HG03025 (cell line): ENCODE data around the gene FKBP7.
"Not testable (repeated sequence)": the region's sequence is repeated elsewhere in the genome, so short reads cannot be mapped to it uniquely, and the experiment has no call there.

Experiments
- ATAC-seq: cut with Tn5 transposase; IDR thresholded peaks from one replicate; pipeline ENCODE4 v1.9.1; 2021; ENCODE audit warnings: mild to moderate bottlenecking, moderate library complexity; ENCODE audit not compliant: unreplicated experiment, low FRiP score

FKBP7 gene

DNA sequence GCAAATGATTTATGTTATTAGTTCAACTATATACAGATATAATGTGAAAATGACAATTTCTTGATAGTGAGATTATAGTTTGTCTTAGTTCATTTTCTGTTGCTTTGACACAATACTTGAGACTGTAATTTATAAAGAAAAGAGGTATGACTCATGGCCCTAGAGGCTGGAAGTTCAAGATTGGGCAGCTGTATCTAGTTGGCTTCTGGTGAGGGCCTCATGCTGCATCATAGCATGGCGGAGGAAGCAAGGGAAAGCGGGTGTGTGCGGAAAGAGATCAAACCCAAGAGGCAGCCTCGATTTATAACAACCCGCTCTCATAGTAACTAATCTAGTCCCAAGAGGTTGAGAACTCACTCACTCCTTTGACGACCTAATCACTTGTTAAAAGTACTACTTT lies 13.2 kb upstream of the FKBP7 start:
- ATAC-seq: no peak

GRCh38 chr2:178485356-178485755 lies 7.0 kb upstream of the FKBP7 start:
- no peak for ATAC-seq

DNA sequence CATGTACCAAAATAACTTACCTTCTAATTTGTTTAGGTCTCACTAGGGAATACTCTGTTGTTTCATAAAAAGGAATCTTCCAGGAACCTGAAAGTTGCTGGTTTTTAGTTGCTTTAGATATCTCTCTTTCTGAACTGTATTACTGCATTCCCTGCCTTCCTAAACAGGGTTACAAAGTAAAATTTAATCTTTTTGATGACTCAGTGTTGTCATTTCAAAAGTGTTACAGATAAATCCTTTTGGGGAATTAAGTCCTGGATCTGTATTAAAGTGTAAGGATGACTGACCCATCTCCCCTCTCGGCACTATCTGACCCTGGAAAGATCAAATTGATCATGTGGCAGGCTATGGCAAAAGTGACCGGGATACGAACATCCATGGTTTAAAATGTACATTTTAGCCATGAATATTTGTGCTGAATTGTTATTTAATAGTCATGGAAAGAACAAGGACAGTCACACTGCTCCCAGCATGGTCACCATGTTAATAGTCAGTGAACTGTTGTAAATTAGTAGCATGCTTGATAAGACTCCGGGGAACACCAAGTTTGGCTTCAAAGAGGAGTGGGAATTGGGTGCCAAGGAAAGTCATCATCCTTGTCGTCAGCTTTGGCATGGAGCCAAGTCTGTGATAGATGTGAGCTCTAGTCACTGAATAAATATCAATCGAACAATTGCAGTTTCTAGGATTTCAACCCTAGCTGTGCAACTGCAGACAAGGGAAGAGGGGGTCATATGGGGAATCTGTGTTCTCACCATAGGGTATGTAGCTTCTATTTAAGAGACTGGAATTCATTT lies 6.0 kb upstream of the FKBP7 start:
- no peak for ATAC-seq

DNA sequence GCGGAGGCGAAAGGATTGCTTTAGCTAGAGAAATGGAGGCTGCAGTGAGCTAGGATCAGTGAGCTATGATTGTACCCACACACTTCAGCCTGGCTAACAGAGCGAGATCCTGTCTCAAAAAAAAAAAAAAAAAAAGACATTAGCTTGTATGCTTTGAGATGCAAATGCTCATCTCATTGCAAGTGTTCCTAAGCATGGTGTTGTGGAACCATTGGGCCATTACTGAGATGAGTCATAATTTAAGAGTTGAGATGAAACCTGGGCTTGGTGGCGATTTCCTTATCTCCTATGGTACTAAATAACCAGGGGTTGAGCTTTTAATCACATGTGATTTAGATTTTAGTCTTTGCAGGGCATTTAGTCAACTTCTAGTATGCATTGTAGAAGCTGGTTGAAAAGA lies 4.0 kb upstream of the FKBP7 start:
- peak; percentile 17 for ATAC-seq

- peak; percentile 65 for ATAC-seq
Observed at GRCh38 chr2:178480227-178481181, 2.1 kb upstream of the FKBP7 start, which contains the start of gene PLEKHA3. PLEKHA3 (plus strand) TSS chr2:178480457; CDS start chr2:178480870, 413 bp downstream.

- ATAC-seq: no peak
Observed at GRCh38 chr2:178479758-178480226, 1.4 kb upstream of the FKBP7 start.

DNA sequence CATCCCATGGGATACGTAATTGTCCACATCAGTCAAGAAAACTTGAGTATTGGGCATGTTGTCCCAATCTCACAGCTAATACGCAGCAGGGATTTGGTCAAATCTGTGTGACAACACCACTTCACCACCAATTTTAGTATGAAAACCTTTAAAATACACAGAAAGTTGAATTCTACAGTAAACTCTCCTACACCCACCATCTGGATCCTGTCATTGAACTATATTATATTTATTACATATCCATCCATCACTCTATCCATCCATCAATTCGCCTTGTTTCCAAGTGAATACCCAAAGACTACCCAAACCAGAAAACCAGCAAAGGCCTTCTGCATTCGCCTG lies 846 bp upstream of the FKBP7 start:
- ATAC-seq: no peak

GRCh38 chr2:178478130-178478438 lies 316 bp downstream of the FKBP7 start:
- peak; percentile 3 for ATAC-seq

DNA sequence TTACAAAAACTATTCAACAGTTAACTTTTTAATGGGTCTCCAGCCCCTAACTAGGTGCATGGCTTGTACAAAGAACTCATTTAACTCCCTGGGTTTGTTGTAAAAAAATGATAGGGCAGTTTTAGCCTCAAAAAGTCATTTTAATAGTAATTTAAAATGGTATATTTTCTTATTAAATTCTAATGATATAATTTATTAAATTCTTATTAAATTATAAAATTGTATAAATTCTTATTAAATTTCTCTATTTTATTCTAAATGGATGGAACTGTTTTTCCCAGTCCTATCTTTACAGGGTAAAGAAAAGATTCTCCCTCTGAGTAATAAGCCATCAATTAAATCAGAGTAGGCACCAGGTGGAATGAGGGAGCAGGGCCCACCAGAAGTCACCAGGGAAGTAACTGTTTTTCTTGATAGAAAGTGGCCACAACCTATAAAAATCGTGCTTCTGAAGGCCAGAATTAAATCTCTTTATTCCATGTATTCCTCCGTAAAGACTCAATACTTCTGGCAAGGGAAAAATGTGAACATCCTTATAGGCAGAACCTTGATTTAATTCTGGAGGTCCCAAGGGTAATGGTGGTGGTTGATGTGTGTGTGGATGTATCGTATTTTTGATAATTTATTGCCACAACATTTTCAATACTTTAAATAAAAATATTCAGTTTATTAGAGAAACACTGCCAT lies 814 bp downstream of the FKBP7 start:
- ATAC-seq: no peak

DNA sequence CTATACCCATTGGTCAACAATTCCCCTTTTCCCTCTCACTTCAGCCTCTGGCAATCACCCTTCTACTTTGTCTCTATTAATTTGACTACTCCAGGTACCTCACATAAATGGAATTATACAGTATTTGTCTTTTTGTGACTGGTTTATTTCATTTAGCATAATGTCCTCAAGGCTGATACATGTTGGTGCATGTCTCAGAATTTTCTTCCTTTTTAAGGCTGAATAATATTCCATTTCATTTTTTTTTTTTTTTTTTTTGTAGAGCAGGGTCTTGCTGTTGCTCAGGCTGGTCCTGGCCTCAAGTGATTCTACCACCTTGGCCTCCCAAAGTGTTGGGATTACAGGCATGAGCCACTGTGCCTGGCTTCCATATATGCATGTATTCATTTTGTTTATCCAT lies 1.9 kb downstream of the FKBP7 start:
- no peak for ATAC-seq

DNA sequence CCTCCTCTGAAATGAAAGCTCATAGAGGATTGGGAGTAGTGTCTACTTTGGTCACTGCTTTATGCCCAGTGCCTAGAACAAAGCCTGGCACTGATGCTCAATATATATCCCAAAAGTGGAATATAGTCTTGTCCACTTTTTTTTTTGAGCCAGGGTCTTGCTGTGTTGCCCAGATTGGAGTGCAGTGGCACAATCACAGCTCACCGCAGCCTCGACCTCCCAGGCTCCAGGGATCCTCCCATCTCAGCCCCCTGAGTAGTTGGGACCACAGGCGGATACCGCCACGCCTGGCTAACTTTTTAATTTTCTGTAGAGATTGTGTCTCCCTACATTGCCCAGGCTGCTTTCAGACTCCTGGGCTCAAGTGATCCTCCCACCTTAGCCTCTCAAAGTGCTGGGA lies 3.8 kb downstream of the FKBP7 start:
- ATAC-seq: no peak

GRCh38 chr2:178473931-178474330 lies 4.5 kb downstream of the FKBP7 start:
- no peak for ATAC-seq

DNA sequence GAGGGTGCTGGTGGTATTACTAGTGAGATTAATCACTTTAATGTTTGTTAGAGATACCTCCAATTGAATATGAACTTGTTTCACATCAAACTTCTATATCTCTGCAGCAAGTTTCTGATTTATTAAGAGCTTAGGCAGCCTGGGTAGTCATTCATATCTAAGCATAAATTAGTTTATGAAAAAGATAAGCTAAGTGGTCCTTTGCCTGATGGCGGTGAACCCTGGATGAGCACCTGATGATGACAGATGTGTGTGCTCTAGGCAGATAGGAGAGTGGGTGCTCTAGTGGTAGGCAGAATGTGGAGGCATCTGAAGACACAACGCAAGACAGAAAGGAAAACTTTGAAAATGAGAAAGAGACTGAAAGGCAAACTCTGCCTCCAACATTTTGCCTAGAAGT lies 5.0 kb downstream of the FKBP7 start:
- ATAC-seq: no peak

- ATAC-seq: not testable (repeated sequence)
Observed at GRCh38 chr2:178471313-178471712, 7.1 kb downstream of the FKBP7 start.

DNA sequence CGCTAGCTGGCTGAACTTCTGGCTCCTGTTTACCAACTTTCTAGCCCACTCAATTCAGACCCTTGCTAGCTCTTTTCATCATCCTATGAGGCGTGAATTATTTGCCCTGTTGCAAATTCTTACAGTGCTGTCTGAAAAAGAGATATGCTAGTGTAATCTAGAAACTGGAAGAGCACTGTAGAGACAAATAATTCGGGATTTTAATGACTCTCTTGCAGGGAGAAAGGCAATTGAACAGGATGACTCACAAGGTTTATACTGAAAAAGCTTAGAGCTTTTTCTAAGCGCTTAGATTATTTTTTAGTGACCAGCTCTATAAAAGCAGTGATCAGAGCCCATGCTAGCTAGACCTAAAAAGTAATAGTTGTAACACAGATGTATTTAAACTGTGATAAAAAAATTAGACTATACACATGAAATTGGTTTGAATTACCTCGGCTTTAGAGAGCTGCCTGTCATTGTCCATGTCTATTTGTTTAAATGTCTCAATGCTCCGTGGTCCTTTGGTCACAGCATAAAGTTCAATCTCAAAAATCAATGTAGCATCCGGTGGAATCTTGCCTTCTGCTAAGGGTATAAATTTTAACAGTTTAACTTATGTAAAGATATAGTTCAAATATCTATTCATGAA lies 9.1 kb downstream of the FKBP7 start:
- ATAC-seq: no peak

DNA sequence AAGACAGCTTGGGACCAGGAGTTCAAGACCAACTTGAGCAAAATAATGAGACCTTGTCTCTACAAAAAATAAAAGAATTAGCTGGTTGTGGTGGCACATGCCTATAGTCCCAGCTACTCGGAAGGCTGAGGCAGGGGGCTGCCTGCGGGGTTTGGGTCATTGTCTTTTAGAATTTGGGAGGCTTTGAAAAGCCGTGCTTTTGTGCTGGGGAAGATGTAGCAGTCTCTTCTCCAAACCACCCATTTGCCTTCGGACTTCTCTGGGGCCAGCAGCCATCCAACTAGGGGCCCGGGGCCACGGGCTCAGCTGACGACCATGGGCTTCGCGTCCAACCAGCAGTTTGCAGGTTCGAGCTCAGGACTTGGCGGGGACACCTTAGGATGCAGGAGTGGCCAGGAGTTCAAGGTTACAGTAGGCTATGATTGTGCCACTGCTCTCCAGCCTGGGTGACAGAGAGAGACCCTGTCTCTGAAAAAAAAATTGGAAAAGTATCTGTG lies 21.0 kb downstream of the FKBP7 start:
- no peak for ATAC-seq

GRCh38 chr2:178455947-178456346 lies 22.5 kb downstream of the FKBP7 start:
- no peak for ATAC-seq

GRCh38 chr2:178452870-178453269 lies 25.5 kb downstream of the FKBP7 start:
- ATAC-seq: no peak

DNA sequence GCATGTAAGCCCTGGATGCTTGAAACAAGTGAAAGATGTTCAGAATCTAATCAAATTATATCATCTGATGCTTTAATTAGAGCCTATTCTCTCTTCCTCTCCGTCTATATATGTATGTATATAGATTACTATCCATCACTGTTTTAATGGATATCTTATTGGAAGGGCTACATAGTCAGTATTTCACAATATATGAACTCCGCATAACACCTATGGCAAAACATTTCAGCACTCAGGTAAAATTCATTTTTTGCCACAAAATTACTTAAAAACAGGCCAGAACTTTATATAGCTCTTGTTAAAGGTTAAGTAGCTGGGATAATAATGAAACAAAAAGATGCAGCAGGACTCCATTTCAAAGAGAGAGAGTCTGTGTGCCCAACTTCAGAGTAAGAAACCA lies 26.1 kb downstream of the FKBP7 start:
- ATAC-seq: no peak

- peak; percentile 80 for ATAC-seq
Observed at GRCh38 chr2:178450774-178451525, 27.4 kb downstream of the FKBP7 start, which contains the start of the genes PJVK and PRKRA. PJVK (plus strand) TSS chr2:178451378; CDS start chr2:178453410, 2,032 bp downstream. PRKRA (minus strand) TSS chr2:178451175; CDS start chr2:178451030, 145 bp downstream.
